Measurements from ENCODE around the gene RASD2. TPM values are rescaled to one million over a fixed set of nuclear protein-coding genes. Genes with fewer than 3 reads are reported as not detected.

Gene RASD2
- total RNA-seq, 4 donors from 2014 or later = 0.13 to 1.6 (median 0.97) TPM

DNA sequence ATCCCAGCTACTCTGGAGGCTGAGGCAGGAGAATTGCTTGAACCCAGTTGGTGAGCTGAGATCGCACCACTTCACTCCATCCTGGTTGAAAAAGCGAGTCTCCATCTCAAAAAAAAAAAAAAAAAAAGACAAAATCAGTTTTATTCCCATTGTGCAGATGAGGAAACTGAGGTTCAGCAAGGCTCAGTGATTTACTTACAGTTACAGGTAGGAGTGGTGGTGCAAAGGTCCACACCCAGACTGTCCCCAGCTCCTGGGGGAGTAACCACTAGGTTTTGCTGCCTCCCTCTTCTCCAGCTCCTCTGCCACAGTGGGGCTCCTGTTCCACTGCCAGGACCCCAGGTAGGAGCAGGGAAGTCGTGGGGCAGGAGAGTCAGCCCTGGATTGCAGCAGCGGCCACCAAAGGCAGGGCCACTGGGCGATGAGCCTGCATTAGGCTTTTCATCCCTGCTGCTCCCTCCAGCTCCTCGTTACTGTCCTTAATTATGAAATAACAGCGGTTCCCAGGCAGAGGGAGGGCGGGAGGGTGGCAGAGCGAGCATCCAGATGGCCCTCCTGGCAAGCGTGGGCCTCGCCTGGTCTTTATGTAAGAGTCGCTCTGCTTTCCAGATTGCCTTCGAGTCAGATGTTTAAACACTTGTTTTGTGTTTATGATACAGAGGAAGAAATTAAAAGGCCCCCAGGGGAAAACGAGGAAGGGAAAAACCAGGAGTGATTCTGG is 15.5 kb upstream of the RASD2 start:
- Histone ChIP-seq H3K36me3 (no peaks in the 10 kb centered on the region), H3K9me3 (no peaks in the 10 kb centered on the region), H3K27me3 (no peaks in the 10 kb centered on the region), H3K27ac (no peak overlapping the region), H3K4me3 (replicated peaks in 1 of 3) (no peak overlapping the region), H3K4me1 (no peaks in the 10 kb centered on the region)
- TF ChIP-seq POLR2A (IDR thresholded peaks at IDR 0.05) = no peak
- TF ChIP-seq, protein P1, sequence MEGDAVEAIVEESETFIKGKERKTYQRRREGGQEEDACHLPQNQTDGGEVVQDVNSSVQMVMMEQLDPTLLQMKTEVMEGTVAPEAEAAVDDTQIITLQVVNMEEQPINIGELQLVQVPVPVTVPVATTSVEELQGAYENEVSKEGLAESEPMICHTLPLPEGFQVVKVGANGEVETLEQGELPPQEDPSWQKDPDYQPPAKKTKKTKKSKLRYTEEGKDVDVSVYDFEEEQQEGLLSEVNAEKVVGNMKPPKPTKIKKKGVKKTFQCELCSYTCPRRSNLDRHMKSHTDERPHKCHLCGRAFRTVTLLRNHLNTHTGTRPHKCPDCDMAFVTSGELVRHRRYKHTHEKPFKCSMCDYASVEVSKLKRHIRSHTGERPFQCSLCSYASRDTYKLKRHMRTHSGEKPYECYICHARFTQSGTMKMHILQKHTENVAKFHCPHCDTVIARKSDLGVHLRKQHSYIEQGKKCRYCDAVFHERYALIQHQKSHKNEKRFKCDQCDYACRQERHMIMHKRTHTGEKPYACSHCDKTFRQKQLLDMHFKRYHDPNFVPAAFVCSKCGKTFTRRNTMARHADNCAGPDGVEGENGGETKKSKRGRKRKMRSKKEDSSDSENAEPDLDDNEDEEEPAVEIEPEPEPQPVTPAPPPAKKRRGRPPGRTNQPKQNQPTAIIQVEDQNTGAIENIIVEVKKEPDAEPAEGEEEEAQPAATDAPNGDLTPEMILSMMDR (IDR thresholded peaks at IDR 0.05) = no peak
- WGBS, 2 donors = 81% methylated on average over 14 of the region's 14 CpGs
- DNase-seq = no peak
- intact Hi-C loops (cut with DNase I) = no loop called here

DNA sequence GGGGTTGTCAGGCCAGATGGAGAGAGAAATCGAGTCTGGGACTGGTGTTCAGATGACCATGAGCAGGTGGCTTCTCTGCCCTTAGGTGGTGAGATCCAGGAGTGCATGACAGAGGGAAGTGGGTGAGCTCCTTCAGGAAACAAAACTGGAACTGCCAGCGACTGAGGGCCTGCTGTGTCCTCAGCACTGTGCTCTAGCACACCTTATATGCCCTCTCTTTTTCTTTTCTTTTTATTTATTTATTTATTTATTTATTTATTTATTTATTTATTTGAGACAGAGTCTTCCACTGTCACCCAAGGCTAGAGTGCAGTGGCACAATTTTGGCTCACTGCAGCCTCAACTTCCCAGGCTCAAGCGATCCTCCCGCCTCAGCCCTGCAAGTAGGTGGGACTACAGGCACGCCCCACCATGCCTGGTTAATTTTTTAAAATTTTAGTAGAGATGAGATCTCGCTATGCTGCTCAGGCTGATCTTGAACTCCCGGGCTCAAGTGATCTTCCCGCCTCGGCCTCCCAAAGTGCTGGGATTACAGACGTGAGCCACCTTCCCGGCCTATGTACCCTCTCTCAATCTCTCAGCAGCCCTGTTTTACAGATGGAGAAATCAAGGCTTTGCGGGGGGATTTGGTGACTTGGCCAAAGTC is 14.8 kb upstream of the RASD2 start:
- TF ChIP-seq, protein P1 (IDR thresholded peaks at IDR 0.05) = no peak
- TF ChIP-seq POLR2A (IDR thresholded peaks at IDR 0.05) = no peak
- Histone ChIP-seq H3K4me1 (no peaks in the 10 kb centered on the region), H3K9me3 (no peaks in the 10 kb centered on the region), H3K27me3 (no peaks in the 10 kb centered on the region), H3K27ac (no peak overlapping the region), H3K4me3 (replicated peaks in 1 of 3) (no peak overlapping the region), H3K36me3 (no peaks in the 10 kb centered on the region)
- DNase-seq = no peak
- 78 to 83% methylated on average over 12 of the region's 12 CpGs for WGBS, 2 donors
- intact Hi-C loops (cut with DNase I) = no loop called here

DNA sequence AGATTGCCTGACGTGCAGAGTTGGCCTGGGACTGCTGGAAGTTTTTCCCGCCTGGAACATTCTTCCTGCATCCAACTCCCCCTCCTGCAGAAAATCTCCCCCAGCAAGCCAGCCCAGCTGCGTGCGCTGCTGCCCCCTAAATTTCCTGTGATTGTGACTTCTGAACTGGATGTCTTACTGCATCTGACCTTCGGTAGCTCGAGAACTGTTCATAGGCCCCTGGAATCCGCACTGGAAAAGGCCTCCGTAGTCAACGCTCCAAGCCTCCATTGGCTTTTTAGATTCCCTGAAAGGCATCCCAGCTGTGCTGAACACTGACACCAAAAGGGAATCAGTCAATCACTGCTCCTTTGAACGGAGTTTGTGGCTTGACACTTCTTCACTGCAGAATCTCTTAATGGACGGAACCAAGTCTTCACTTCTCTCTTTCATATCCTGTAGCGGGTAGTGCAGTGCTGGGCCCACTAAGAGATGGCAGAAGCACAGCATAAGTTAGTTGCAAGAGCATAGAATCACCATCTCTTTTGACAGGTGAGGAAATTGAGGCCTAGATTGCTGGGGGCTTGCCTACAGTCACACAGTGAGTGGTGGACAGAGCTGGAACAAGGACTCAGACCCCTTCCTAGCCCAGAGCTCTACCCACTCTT is 14.2 kb upstream of the RASD2 start:
- no peak for DNase-seq
- H3K36me3 ChIP-seq = no peaks in the 10 kb centered on the region
- no peak overlapping the region for H3K27ac ChIP-seq
- H3K4me1 ChIP-seq = no peaks in the 10 kb centered on the region
- H3K4me3 ChIP-seq (replicated peaks in 1 of 3) = no peak overlapping the region
- intact Hi-C loops (cut with DNase I) = no loop called here
- 87 to 91% methylated on average over 12 of the region's 12 CpGs for WGBS, 2 donors
- no peaks in the 10 kb centered on the region for H3K9me3 ChIP-seq
- no peaks in the 10 kb centered on the region for H3K27me3 ChIP-seq
- TF ChIP-seq, protein P1 (IDR thresholded peaks at IDR 0.05) = no peak
- no peak for TF ChIP-seq POLR2A (IDR thresholded peaks at IDR 0.05)

DNA sequence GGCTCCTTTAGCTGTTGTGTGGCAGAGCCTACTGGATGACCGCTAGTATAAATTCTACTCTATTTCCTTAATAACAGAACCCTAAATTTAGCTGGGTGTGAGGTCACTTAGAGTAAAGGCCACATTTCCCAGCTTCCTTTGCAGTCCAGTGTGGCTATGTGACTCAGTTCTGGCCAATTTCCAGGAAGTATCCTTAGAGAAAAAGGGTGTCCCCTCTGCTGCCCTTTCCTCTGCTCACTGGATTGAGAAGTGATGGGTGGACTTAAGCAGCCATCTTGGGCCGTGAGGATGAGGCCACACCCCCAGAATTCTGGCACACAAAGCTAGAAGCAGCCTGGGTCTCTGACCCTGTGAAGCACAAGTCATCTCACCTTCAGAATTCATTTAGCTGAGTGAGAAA is 11.7 kb upstream of the RASD2 start:
- intact Hi-C loops (cut with DNase I) = no loop called here
- 80 to 91% methylated on average over 2 of the region's 2 CpGs for WGBS, 2 donors
- DNase-seq = no peak

More for the DNA sequence above, 11.7 kb upstream of the RASD2 start:
- TF ChIP-seq, protein P1 (IDR thresholded peaks at IDR 0.05) = no peak
- no peak for TF ChIP-seq POLR2A (IDR thresholded peaks at IDR 0.05)
- Histone ChIP-seq H3K27me3 (no peaks in the 10 kb centered on the region), H3K4me1 (no peaks in the 10 kb centered on the region), H3K27ac (no peak overlapping the region), H3K9me3 (no peaks in the 10 kb centered on the region), H3K4me3 (replicated peaks in 1 of 3) (no peak overlapping the region), H3K36me3 (no peaks in the 10 kb centered on the region)
